ENCODE results near the gene EPN2. TPM values are rescaled to one million over a fixed set of nuclear protein-coding genes. Genes with fewer than 3 reads are reported as not detected.

EPN2 gene
- total RNA-seq, 2 experiments from 2014 or later = 11.9 to 12.3 TPM

GRCh38 chr17:19333132-19333440 is 95.9 kb downstream of the EPN2 start:
- ChIA-PET POLR2A (no interaction called here), CTCF (no interaction called here)

GRCh38 chr17:19333736-19334290 is 96.6 kb downstream of the EPN2 start:
- DNase-seq = peak in 1 of 14 experiments; percentile 12
- Mint-ChIP-seq H3K27me3 (peaks cover 29% of the 10 kb centered on the region), H3K4me3 (no peak overlapping the region), H3K27ac (no peak overlapping the region), H3K9me3 (no peaks in the 10 kb centered on the region), H3K4me1 (ENCODE audit: low read depth) (no peaks in the 10 kb centered on the region), H3K36me3 (ENCODE audit: low read depth) (no peaks in the 10 kb centered on the region)
- Histone ChIP-seq H3K4me1 (ENCODE audit: insufficient read depth, low read length) (no peaks in the 10 kb centered on the region), H3K36me3 (ENCODE audit: insufficient read depth, low read length) (no peaks in the 10 kb centered on the region), H3K4me3 (ENCODE audit: low read length) (no peak overlapping the region), H3K9me3 (ENCODE audit: control insufficient read depth in 1 of 2, insufficient read depth in 1 of 2, low read length in 2 of 2) (no peaks in the 10 kb centered on the region), H3K27ac (ENCODE audit: low read depth in 1 of 2, low read length in 2 of 2) (no peak overlapping the region), H3K27me3 (ENCODE audit: control insufficient read depth in 1 of 2, insufficient read depth in 2 of 2, low read length in 2 of 2) (peaks cover 5 to 6% of the 10 kb centered on the region in 2 experiments)
- ChIA-PET POLR2A (no interaction called here), CTCF (no interaction called here)
- no peak for ATAC-seq (ENCODE audit: poor library complexity)
- intact Hi-C loops (cut with DNase I, micrococcal nuclease) = no loop called here
- TF ChIP-seq CTCF (IDR thresholded peaks at IDR 0.05) = no peak

More at GRCh38 chr17:19333132-19333440, 95.9 kb downstream of the EPN2 start:
- no peaks in the 10 kb centered on the region for H3K36me3 ChIP-seq (ENCODE audit: insufficient read depth, low read length)
- Mint-ChIP-seq H3K4me3 (no peak overlapping the region), H3K27ac (no peak overlapping the region), H3K9me3 (no peaks in the 10 kb centered on the region), H3K36me3 (ENCODE audit: low read depth) (no peaks in the 10 kb centered on the region), H3K4me1 (ENCODE audit: low read depth) (no peaks in the 10 kb centered on the region), H3K27me3 (peaks cover 22% of the 10 kb centered on the region)
- H3K27ac ChIP-seq (ENCODE audit: low read depth in 1 of 2, low read length in 2 of 2) = no peak overlapping the region
- peaks cover 5 to 6% of the 10 kb centered on the region in 2 experiments for H3K27me3 ChIP-seq (ENCODE audit: control insufficient read depth in 1 of 2, insufficient read depth in 2 of 2, low read length in 2 of 2)
- TF ChIP-seq CTCF (IDR thresholded peaks at IDR 0.05) = no peak
- DNase-seq (no peak), ATAC-seq (ENCODE audit: poor library complexity) (no peak)
- intact Hi-C loops (cut with DNase I, micrococcal nuclease) = no loop called here
- H3K9me3 ChIP-seq (ENCODE audit: control insufficient read depth in 1 of 2, insufficient read depth in 1 of 2, low read length in 2 of 2) = no peaks in the 10 kb centered on the region
- no peaks in the 10 kb centered on the region for H3K4me1 ChIP-seq (ENCODE audit: insufficient read depth, low read length)
- no peak overlapping the region for H3K4me3 ChIP-seq (ENCODE audit: low read length)

- Histone ChIP-seq H3K4me1 (ENCODE audit: insufficient read depth, low read length) (no peaks in the 10 kb centered on the region), H3K4me3 (ENCODE audit: low read length) (no peak overlapping the region), H3K9me3 (ENCODE audit: control insufficient read depth in 1 of 2, insufficient read depth in 1 of 2, low read length in 2 of 2) (no peaks in the 10 kb centered on the region), H3K27ac (ENCODE audit: low read depth in 1 of 2, low read length in 2 of 2) (no peak overlapping the region), H3K36me3 (ENCODE audit: insufficient read depth, low read length) (no peaks in the 10 kb centered on the region), H3K27me3 (ENCODE audit: control insufficient read depth in 1 of 2, insufficient read depth in 2 of 2, low read length in 2 of 2) (peaks cover 5 to 7% of the 10 kb centered on the region in 2 experiments)
- no peak overlapping the region for H3K4me3 Mint-ChIP-seq
- peak in 1 of 14 experiments; percentile 6 for DNase-seq
- ATAC-seq (ENCODE audit: poor library complexity) = no peak
- ChIA-PET CTCF (no interaction called here), POLR2A (no interaction called here)
- TF ChIP-seq CTCF (IDR thresholded peaks at IDR 0.05) = no peak
- H3K27ac Mint-ChIP-seq = no peak overlapping the region
- H3K27me3 Mint-ChIP-seq = peaks cover 34% of the 10 kb centered on the region
- H3K4me1 Mint-ChIP-seq (ENCODE audit: low read depth) = no peaks in the 10 kb centered on the region
- H3K36me3 Mint-ChIP-seq (ENCODE audit: low read depth) = no peaks in the 10 kb centered on the region
- no peaks in the 10 kb centered on the region for H3K9me3 Mint-ChIP-seq
- intact Hi-C loops (cut with DNase I, micrococcal nuclease) = no loop called here
These were observed 97.2 kb downstream of the EPN2 start for GRCh38 chr17:19334331-19334730.
